ENCODE results near the gene ZBTB32. TPM values are rescaled to one million over a fixed set of nuclear protein-coding genes. Genes with fewer than 3 reads are reported as not detected.

Gene ZBTB32
- total RNA-seq, 1 experiment from 2014 or later = 0.13 TPM

- Mint-ChIP-seq H3K27ac (no peak overlapping the region; a peak in 1 of 7 replicates), H3K4me3 (no peak overlapping the region; a peak in 1 of 5 replicates), H3K4me1 (peaks cover 0 to 8% of the 10 kb centered on the region in 2 experiments; a peak in 1 of 4 replicates), H3K9me3 (peaks cover 0 to 3% of the 10 kb centered on the region in 2 experiments; a peak in 3 of 5 replicates), H3K27me3 (ENCODE audit: low read depth) (peaks cover 11% of the 10 kb centered on the region), H3K36me3 (ENCODE audit: insufficient read depth in 1 of 3, low read depth in 3 of 3) (no peaks in the 10 kb centered on the region)
- Histone ChIP-seq H3K18ac (ENCODE audit: insufficient read length, low read depth, low read length) (no peak overlapping the region), H2AK5ac (ENCODE audit: insufficient read length, low read length) (no peak overlapping the region), H3K4ac (ENCODE audit: low read depth, low read length) (no peak overlapping the region), H3K56ac (ENCODE audit: insufficient read length, low read depth, low read length) (no peak overlapping the region), H2BK15ac (ENCODE audit: low read depth, low read length) (no peak overlapping the region), H4K20me1 (ENCODE audit: control insufficient read depth, insufficient read depth, insufficient read length) (no peaks in the 10 kb centered on the region), H3K14ac (ENCODE audit: insufficient read depth, low read length) (no peak overlapping the region), H2BK5ac (ENCODE audit: insufficient read length, low read length) (no peak overlapping the region), H3K9ac (ENCODE audit: extremely low read depth, insufficient read length, low read length) (no peak overlapping the region), H4K5ac (ENCODE audit: insufficient read length, low read depth, low read length) (no peak overlapping the region), H3K4me1 (ENCODE audit: insufficient read depth, low read length) (no peaks in the 10 kb centered on the region), H3T11ph (ENCODE audit: low read length) (no peak overlapping the region), H4K8ac (replicated peaks; ENCODE audit: insufficient read length, low read depth, low read length) (no peak overlapping the region), H3K79me1 (ENCODE audit: insufficient read depth, low read depth, low read length, poor library complexity, severe bottlenecking) (no peaks in the 10 kb centered on the region), H3K27ac (ENCODE audit: insufficient read length, low read depth, low read length) (no peak overlapping the region), H3K27me3 (ENCODE audit: insufficient read depth, low read length) (no peaks in the 10 kb centered on the region), H3K4me2 (ENCODE audit: insufficient read depth, insufficient read length, low read length) (no peak overlapping the region), H3K79me2 (ENCODE audit: insufficient read depth, low read length) (no peaks in the 10 kb centered on the region), H2BK20ac (ENCODE audit: low read depth, low read length, poor library complexity, severe bottlenecking) (no peak overlapping the region), H2AFZ (ENCODE audit: low read length) (no peak overlapping the region), H3K9me3 (ENCODE audit: control insufficient read depth, low read depth, low read length) (no peaks in the 10 kb centered on the region), H2BK12ac (ENCODE audit: insufficient read length, low read depth, low read length) (no peak overlapping the region), H3K23me2 (ENCODE audit: insufficient read length, low read depth, low read length, poor library complexity, severe bottlenecking) (no peaks in the 10 kb centered on the region), H2BK120ac (ENCODE audit: low read depth, low read length, poor library complexity, severe bottlenecking) (no peak overlapping the region), H3K23ac (ENCODE audit: insufficient read length, low read depth, low read length) (no peak overlapping the region), H4K91ac (ENCODE audit: insufficient read length, low read depth, low read length) (no peak overlapping the region)
- no peak for DNase-seq
- no peak for TF ChIP-seq CTCF (conservative IDR thresholded peaks at IDR 0.05)
- WGBS (ENCODE audit: extremely low coverage, insufficient read length, low lambda C conversion rate) = no CpG with 5 or more reads among the region's 2 CpGs
These were observed 8.4 kb upstream of the ZBTB32 start for GRCh38 chr19:35695895-35696422.

All from H9 (cell line).